GM23248 (cell line): ENCODE data around the gene PADI2.

Experiments used
- EZH2 ChIP-seq: fragments of 200-600 bp; sonication (generic); IDR thresholded peaks from 2 replicates; pipeline ENCODE4 v1.6.1; 2018; ENCODE audit warnings: antibody characterized with exemption, mild to moderate bottlenecking; ENCODE audit not compliant: insufficient read depth, poor library complexity, severe bottlenecking
- EZH2phosphoT487 ChIP-seq: fragments of 200-600 bp; sonication (generic); IDR thresholded peaks from 2 replicates; pipeline ENCODE4 v1.6.1; 2018; ENCODE audit warnings: antibody characterized with exemption, moderate library complexity, mild to moderate bottlenecking, low read depth; ENCODE audit not compliant: insufficient read depth

DNA sequence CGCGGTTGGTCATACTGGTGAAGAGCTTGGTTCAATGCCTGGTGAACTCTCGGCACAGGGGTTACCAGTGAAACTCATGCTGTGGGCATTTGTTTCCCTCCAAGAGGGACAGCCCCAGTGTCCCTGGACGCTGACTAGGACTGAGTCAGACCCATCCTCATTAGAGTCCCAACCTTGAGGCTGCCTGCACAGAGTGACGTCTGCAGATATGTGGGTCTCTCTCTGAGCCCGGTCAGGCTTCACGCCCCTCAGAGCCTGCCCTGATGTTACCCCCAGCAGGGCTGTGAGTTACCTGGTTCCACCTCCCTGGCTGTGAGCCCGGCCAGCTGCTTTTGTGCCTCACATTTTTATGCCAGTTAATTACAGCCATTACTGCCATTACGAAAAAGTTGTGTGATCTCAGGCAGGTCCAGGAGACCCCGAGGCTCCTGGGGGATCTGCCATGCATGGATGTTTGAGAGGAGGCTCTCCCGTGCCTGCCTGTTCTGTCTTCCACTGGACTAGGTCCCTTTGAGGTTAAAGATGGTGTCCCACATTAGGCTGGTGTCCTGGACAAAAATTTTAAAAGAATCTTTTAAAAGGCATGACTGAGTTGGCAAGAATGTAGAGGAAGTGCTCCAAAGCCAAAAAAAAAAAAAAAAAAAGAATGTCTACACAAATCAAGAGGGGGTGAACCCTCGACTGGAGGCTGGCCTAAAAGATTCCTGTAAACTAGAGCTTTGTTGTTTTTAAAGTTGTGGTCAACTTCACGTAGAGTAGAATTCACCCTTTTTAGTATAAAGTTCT, 49.0 kb upstream of the PADI2 start:
- no peak for TF ChIP-seq EZH2
- TF ChIP-seq EZH2phosphoT487 = no peak
